Neuron (in vitro differentiated cells): ENCODE data around the gene GRAMD1B.

ENCODE experiments used
- H2AFZ ChIP-seq: one replicate; pipeline ENCODE4 v1.6.1; 2013; ENCODE audit warnings: low read depth, mild to moderate bottlenecking, inconsistent platforms, low read length, moderate library complexity
- H3K27me3 ChIP-seq: one replicate; pipeline ENCODE4 v1.6.1; 2013; ENCODE audit warnings: low read length; ENCODE audit not compliant: insufficient read depth
- H3K36me3 ChIP-seq: one replicate; pipeline ENCODE4 v1.6.1; 2013; ENCODE audit warnings: low read length; ENCODE audit not compliant: insufficient read depth
- H3K4me1 ChIP-seq: one replicate; pipeline ENCODE4 v1.6.1; 2013; ENCODE audit warnings: low read length; ENCODE audit not compliant: insufficient read depth
- H3K4me3 ChIP-seq: 2 replicates; pipeline ENCODE4 v1.5.1; 2013; ENCODE audit warnings: mild to moderate bottlenecking, low read length, moderate library complexity
- H3K9me3 ChIP-seq: one replicate; pipeline ENCODE4 v1.6.1; 2013; ENCODE audit warnings: low read length

The GRAMD1B gene

DNA sequence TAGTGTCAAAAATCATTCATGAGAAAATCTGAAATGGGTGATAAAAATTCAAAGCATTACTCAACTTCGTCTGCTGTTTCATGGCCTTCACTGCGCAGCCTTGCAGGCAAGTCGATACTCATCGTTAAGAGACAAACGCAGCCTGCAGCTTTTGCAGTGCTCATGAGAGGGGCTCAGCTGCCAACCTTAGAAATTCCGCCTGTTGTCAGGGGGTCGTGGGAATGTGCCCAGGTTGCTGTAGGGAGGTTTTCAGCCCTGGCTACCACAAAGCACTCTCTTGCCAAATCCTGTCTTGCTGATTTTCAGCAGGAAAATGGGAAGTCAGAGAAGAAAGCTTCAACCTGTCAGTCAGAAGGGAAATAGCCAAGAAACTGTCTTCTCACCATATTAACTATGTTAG is 25.4 kb upstream of the GRAMD1B start:
- H3K4me3 ChIP-seq: no peak overlapping the region
- peaks cover 9% of the 10 kb centered on the region for H3K27me3 ChIP-seq
- H3K4me1 ChIP-seq: peaks cover 23% of the 10 kb centered on the region
- H2AFZ ChIP-seq: no peak overlapping the region
- H3K36me3 ChIP-seq: no peaks in the 10 kb centered on the region
- H3K9me3 ChIP-seq: no peaks in the 10 kb centered on the region

DNA sequence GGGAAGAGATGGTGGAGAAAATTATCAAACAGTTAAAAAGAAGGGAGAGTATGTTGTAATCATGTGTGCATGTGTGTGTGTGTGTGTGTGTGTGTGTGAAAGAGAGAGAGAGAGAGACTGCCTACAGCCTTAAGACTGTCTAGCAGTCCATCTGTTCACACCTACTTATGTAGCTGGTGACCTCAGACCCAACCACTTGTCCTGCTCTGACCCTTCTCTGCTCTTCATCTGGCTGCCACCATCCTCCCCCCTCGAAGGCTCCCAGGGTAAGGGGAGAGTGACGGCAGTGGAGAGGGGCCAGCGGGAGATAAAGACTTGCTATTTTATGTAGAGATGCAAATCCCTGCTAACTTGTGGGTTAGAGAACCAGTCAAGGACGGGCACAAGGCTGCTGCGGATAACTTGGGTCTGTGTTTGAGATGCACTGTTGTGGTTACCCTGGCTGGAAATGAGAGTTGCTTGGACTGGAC is 24.9 kb upstream of the GRAMD1B start:
- Histone ChIP-seq H2AFZ (no peak overlapping the region), H3K36me3 (no peaks in the 10 kb centered on the region), H3K9me3 (no peaks in the 10 kb centered on the region), H3K27me3 (peaks cover 12% of the 10 kb centered on the region), H3K4me1 (peaks cover 23% of the 10 kb centered on the region), H3K4me3 (no peak overlapping the region)

DNA sequence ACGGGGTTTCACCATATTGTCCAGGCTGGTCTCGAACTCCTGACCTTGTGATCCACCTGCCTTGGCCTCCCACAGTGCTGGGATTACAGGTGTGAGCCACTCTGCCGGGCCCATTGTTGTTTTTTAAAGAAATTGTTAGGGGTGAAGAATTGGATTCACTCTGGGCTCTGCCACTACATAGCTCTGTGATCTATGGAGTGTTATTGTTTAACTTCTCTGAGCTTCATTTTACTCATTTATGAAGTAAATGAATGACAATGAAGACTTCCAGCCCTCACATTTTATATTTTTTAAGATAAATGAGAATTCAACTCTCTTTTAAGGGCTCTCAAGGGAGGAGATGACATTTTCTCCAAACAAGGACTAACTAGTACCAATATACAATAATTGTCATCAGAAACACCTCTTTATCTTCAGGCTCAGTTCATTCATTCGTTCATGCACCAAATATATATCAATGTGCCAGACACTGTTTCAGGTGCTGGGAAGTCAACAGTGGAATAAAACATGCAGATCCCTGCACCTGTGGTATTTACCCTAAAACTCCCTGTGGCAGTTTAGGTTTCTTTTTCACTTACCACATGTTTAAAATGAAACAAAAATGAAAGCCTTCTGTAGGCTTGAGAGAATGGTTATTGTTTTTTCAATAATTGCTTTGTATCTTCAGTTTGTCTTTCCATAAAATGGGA is 23.5 kb upstream of the GRAMD1B start:
- peaks cover 23% of the 10 kb centered on the region for H3K4me1 ChIP-seq
- no peak overlapping the region for H3K4me3 ChIP-seq
- H3K36me3 ChIP-seq: no peaks in the 10 kb centered on the region
- no peaks in the 10 kb centered on the region for H3K9me3 ChIP-seq
- H3K27me3 ChIP-seq: peaks cover 8% of the 10 kb centered on the region
- no peak overlapping the region for H2AFZ ChIP-seq

DNA sequence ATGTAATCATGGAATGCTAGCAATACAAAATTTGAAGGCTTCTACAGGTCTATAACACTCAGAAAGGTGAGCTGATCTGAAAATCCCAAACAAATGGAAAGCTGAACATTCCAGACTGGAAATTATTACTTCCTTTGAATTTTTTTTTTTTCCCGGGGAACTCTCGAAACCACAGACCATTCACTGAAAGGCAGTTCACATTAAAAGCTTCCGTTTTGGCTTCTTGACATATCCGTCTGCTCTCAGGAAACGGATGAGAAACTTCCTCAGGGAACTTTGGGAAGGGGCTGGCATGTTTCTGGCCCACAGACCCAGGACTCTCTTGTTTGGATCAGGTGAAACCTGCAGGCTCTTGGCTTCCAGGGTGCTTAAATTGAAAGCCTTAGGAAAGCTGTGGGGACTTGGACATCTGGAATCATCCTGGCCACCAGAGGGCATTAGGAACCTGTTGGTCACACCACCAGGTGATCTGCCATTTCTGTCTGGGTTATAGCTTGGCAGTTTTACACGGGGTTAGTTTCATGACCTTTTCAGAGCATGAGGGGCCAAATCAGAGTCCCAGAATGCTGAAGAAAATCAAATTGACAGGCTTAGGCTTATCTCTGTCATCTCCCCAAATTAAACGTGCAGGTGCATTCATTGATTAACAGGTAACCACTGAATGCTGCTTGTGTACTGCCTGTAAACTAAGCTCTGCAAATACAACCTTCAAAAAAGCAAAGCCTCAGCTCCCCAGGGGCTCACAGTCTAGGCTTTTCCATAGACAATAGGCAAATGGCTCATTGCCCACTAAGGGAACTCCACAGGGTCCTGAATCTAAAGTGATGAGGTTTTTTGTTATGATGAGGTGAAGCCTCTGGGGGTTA is 22.7 kb upstream of the GRAMD1B start:
- no peak overlapping the region for H2AFZ ChIP-seq
- H3K36me3 ChIP-seq: no peaks in the 10 kb centered on the region
- peaks cover 23% of the 10 kb centered on the region for H3K4me1 ChIP-seq
- H3K9me3 ChIP-seq: no peaks in the 10 kb centered on the region
- H3K27me3 ChIP-seq: peaks cover 8% of the 10 kb centered on the region
- no peak overlapping the region for H3K4me3 ChIP-seq

DNA sequence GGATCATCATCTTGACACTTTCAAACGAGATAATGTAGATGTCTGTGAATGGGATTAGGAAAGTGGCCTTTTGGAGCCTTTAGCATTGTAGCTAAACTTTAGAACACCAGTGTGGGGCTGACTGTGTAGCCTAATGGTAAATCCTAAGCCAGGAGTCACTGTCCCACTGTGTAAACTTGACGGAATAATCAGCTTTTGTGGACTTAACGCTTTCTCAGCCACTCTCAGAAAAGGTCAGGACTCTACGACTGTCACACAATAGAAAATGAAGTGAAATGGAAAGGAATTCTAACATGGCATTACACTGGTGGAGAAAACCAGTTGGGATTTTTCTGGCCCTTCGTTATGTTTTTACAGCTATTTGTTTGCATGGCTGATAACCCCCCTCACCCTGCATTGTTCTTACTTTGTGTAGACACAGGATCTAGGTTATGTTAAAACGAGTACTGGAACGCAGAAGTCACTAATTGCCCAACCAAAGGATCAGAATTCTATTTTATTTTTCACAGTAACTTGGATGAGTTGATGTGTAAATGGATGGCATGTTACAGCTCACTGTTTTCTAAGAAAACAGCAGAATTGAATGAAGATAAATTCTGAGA is 22.0 kb upstream of the GRAMD1B start:
- Histone ChIP-seq H2AFZ (no peak overlapping the region), H3K4me1 (peaks cover 23% of the 10 kb centered on the region), H3K36me3 (no peaks in the 10 kb centered on the region), H3K27me3 (peaks cover 8% of the 10 kb centered on the region), H3K4me3 (no peak overlapping the region), H3K9me3 (no peaks in the 10 kb centered on the region)

DNA sequence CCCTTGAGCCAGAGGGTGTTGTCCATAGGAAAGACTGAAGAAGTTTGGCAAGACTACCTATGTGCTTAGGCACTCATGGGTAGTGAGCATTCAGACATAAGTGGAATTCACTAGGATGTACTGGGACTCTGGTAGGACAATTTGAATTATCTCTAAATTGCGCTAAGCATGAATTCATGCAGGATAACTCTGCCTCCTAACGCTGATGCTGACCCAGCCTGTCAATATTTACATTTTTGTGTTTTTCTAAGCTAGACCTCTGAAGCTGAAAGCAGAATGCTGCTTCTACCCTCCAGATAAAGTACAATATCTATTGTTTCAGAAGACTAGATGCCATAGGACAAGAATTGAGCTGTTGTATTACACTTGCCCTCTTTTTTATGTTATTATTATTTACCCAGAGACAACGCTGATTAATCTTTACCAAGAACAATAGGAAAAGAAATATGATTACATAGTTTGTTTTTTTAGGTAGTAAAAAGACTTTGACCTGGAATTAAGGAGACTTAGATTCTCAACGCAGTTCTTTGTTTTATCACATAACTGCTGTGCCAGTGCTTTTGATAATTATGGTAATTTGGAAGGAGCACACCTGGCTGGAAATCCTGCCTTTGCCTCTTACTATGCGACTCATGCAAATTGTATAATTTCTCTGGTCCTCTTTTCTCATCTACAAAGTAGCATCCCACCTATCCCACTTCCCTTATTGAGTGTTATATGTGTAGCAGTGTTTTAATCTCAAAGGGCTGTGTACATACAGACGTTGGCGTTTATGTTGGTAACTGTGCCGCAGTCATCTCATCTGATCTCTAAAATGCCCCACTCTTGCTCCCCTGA is 21.2 kb upstream of the GRAMD1B start:
- Histone ChIP-seq H2AFZ (no peak overlapping the region), H3K36me3 (no peaks in the 10 kb centered on the region), H3K4me3 (no peak overlapping the region), H3K27me3 (peaks cover 8% of the 10 kb centered on the region), H3K4me1 (peaks cover 23% of the 10 kb centered on the region), H3K9me3 (no peaks in the 10 kb centered on the region)

DNA sequence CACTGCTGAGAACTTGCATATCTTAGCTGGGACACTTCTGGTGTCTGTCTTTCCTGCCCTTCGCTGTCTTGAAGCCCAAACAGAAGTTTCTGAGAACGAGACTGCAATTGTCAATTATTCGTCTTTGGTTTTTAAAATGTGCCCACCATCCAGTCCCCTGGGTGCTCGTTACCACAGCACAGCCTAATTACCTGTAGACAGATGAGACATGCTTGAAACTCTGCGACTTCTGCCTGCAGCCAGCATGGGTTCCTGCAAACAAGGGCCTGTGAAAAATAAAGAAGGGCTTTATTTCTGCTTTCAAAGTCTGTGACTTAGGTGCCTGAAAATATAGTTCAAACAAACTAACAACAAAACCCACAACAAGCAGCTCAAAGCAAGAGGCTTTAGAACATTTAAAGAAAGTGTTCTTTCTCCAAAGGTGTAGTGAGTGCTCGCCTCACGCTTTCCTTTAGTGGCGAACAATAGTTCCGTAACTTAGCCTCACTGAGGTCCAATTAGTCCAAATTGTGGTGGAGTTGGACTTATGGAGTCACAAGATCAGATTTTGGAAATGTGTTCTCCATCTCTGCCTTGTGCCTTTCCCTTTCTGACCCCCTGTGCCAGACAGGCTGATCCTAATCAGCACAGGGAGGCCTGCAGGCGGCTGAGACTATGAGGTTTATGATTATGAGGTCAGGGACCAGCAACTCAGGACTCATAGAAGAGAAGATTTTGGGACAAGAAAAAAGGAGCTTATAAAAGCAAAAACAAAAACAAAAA is 20.4 kb upstream of the GRAMD1B start:
- Histone ChIP-seq H3K36me3 (no peaks in the 10 kb centered on the region), H3K9me3 (no peaks in the 10 kb centered on the region), H3K27me3 (peaks cover 8% of the 10 kb centered on the region), H2AFZ (no peak overlapping the region), H3K4me3 (no peak overlapping the region), H3K4me1 (peaks cover 20% of the 10 kb centered on the region)

DNA sequence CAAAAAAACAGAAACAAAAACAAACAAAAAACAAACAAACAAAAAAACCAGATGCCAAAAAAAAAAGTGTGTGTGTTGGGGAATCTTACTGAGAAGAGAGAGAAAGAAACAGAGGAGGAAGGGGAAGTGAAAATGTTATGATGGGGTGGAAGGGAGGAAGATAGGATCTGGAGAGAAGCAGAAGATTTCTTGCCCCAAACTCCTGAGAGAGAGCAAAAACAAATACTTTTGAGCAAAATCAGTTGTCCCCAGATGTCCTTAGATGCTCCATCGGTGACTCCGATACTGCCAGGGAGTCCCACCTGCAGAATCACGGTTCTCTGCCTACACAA is 19.9 kb upstream of the GRAMD1B start:
- Histone ChIP-seq H2AFZ (no peak overlapping the region), H3K36me3 (no peaks in the 10 kb centered on the region), H3K27me3 (peaks cover 8% of the 10 kb centered on the region)

DNA sequence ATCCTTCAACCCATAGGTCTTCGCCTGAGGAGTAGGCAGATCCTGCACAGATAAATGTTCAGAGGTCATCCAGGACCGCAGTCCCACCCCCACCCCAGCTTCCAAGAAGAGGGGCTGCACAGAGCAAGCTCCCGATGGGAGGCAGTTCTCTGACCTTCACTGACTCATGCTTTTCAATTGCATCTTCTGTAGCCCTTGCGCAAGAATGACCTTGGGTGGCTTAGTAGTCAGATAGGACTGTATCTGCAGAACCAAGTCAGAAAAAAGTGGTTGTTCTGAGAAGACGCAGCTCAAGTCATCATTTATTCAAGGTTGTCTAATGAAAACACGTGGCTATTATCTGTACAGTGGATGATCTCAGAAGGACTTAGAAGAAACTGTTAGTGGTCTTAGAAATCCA is 16.4 kb upstream of the GRAMD1B start:
- Histone ChIP-seq H3K4me3 (no peak overlapping the region), H3K4me1 (no peaks in the 10 kb centered on the region), H3K36me3 (no peaks in the 10 kb centered on the region), H3K27me3 (peaks cover 8% of the 10 kb centered on the region), H2AFZ (no peak overlapping the region), H3K9me3 (no peaks in the 10 kb centered on the region)

More for the DNA sequence above, 19.9 kb upstream of the GRAMD1B start:
- Histone ChIP-seq H3K9me3 (no peaks in the 10 kb centered on the region), H3K4me3 (no peak overlapping the region), H3K4me1 (peaks cover 14% of the 10 kb centered on the region)

DNA sequence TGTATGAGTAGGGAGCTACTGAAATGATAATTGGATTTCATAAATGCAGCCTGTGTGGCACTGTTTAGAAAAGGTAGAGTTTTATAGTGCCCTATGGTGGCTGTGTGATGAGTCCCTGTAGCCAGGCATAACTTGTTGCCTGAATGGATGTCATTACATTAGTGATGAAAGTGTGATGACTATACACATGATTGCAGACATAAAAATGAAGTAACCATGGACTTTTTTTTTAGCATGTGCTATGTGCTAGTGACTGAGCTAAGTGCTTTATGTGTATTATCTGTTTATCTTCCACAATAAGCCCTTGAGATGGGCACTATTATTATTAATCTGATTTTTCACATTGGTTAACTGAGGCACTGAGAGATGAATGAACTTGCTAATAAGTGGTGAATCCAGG is 13.5 kb upstream of the GRAMD1B start:
- no peaks in the 10 kb centered on the region for H3K4me1 ChIP-seq
- H3K27me3 ChIP-seq: no peaks in the 10 kb centered on the region
- H3K36me3 ChIP-seq: no peaks in the 10 kb centered on the region
- no peaks in the 10 kb centered on the region for H3K9me3 ChIP-seq
- no peak overlapping the region for H2AFZ ChIP-seq
- no peak overlapping the region for H3K4me3 ChIP-seq

DNA sequence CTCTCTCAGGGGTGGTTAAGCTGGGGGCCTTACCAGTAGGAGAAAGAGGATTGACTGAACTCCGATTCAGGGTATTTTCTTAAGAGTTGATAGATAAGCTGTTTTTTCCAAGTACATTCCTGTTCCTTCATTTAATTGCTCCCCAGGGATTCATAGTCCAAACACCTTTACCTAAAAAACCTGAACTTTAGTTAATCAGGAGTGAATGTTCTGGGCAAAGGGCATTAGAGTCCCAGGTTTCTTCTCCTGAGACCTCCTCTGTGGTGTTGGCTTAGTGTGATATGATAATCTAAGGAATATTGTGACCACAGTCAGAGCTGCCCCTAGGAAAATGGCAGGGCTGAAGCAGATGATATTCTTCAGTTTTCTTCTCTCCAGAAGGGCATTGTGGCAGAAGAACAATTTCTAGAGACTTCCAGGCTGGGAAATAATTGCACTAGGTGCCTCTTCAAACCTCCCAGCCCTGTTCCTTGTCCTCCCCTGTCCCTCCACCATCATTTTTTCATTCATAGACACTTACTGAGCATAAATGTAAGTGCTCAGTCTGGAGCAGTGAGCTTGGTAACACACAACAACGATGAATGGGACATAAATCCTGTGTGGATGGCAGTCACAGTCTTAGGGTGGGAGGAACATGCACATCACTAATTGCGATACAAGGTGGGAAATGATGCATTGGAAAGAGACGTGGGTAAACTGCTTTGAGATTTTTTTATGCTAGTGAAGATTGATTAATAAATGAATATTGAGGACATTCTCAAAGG is 11.5 kb upstream of the GRAMD1B start:
- H3K27me3 ChIP-seq: peaks cover 2% of the 10 kb centered on the region
- no peak overlapping the region for H2AFZ ChIP-seq
- H3K4me3 ChIP-seq: no peak overlapping the region
- H3K36me3 ChIP-seq: no peaks in the 10 kb centered on the region
- no peaks in the 10 kb centered on the region for H3K9me3 ChIP-seq
- no peaks in the 10 kb centered on the region for H3K4me1 ChIP-seq
